ENCODE results near the gene B3GNT3.

The B3GNT3 gene

DNA sequence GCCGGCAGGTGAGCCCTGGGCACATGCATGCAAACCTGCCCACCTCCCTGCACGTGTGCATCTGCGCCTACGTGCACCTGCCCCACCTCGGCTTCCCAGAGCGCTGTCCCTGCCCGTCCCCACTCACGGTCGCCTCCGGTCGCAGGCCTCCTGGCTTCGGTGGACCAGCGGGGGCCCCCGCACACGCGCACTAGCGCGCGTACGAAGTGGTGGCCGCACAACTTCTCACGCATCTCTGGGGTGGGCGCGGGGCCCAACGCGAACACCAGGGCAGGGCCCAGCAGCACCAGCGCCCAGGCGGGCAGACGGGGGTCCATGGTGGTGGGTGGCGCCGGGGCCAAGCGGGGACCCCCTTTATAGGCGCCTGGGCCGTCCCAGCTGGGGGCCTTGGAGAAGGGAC is 26.3 kb downstream of the B3GNT3 start, which contains the start of gene INSL3:
Gene INSL3 (minus strand): TSS at position 330 of the 400 bp plus-strand sequence. CDS start 13 bp downstream, at position 317.
- Histone ChIP-seq H3K9me3 (ENCODE audit: insufficient read depth, low read length, severe bottlenecking) (no peaks in the 10 kb centered on the region), H3K27me3 (ENCODE audit: insufficient read depth, low read length, poor library complexity) (no peaks in the 10 kb centered on the region), H3K79me2 (ENCODE audit: insufficient read depth, low read length) (no peaks in the 10 kb centered on the region), H3K4me2 (ENCODE audit: insufficient read depth, low read length) (no peak within 1 kb of the TSS), H3K4me3 (ENCODE audit: low read depth in 1 of 2, low read length in 2 of 2) (no peak within 1 kb of the TSS), H2AFZ (ENCODE audit: low read depth, low read length) (no peak within 1 kb of the TSS), H3K36me3 (ENCODE audit: insufficient read depth, low read length) (no peaks in the 10 kb centered on the region), H3K9ac (ENCODE audit: low read depth, low read length) (no peak within 1 kb of the TSS), H3K4me1 (ENCODE audit: insufficient read depth, low read length) (no peaks in the 10 kb centered on the region), H3K27ac (ENCODE audit: low read length) (no peak within 1 kb of the TSS), H4K20me1 (ENCODE audit: insufficient read depth, low read length) (no peaks in the 10 kb centered on the region)
- no peak for TF ChIP-seq CTCF (IDR thresholded peaks at IDR 0.05; ENCODE audit: borderline replicate concordance, extremely low read depth, low read length, poor library complexity, severe bottlenecking)
- TF ChIP-seq EZH2 (IDR thresholded peaks at IDR 0.05; ENCODE audit: borderline replicate concordance, low read depth, low read length, severe bottlenecking), result no peak
- ATAC-seq (ENCODE audit: insufficient read depth, low read depth) (no peak), DNase-seq (no peak)

DNA sequence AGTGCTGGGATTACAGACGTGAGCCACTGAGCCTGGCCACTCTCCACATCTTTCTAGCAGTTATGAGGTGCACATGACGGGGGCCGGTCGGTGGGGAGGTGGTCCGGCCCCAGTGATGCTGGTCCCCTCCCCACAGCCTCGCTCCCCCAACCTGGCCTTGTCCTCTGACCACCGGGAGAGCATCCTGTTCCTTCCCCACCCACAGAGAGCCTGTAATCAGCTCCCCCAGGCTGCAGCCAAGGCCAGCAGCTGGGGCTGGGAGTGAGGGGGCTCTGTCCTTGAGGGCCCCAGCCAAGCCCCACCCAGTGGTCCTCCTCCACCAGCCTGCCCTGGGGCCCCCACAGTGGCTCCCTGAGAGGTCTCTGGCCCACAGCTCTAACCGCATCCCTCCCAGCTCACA is 29.4 kb downstream of the B3GNT3 start:
- Histone ChIP-seq H3K4me1 (ENCODE audit: insufficient read depth, low read length) (no peaks in the 10 kb centered on the region), H3K27me3 (ENCODE audit: insufficient read depth, low read length, poor library complexity) (no peaks in the 10 kb centered on the region), H3K9me3 (ENCODE audit: insufficient read depth, low read length, severe bottlenecking) (no peaks in the 10 kb centered on the region), H3K79me2 (ENCODE audit: insufficient read depth, low read length) (no peaks in the 10 kb centered on the region), H3K36me3 (ENCODE audit: insufficient read depth, low read length) (no peaks in the 10 kb centered on the region), H3K27ac (ENCODE audit: low read length) (no peak overlapping the region), H3K4me2 (ENCODE audit: insufficient read depth, low read length) (no peak overlapping the region), H3K9ac (ENCODE audit: low read depth, low read length) (no peak overlapping the region), H3K4me3 (ENCODE audit: low read depth in 1 of 2, low read length in 2 of 2) (no peak overlapping the region), H4K20me1 (ENCODE audit: insufficient read depth, low read length) (no peaks in the 10 kb centered on the region), H2AFZ (ENCODE audit: low read depth, low read length) (no peak overlapping the region)
- TF ChIP-seq CTCF (IDR thresholded peaks at IDR 0.05; ENCODE audit: borderline replicate concordance, extremely low read depth, low read length, poor library complexity, severe bottlenecking) (no peak), EZH2 (IDR thresholded peaks at IDR 0.05; ENCODE audit: borderline replicate concordance, low read depth, low read length, severe bottlenecking) (no peak)
- ATAC-seq (ENCODE audit: insufficient read depth, low read depth) (no peak), DNase-seq (no peak)

- no peak for TF ChIP-seq CTCF (IDR thresholded peaks at IDR 0.05; ENCODE audit: borderline replicate concordance, extremely low read depth, low read length, poor library complexity, severe bottlenecking)
- no peak for TF ChIP-seq EZH2 (IDR thresholded peaks at IDR 0.05; ENCODE audit: borderline replicate concordance, low read depth, low read length, severe bottlenecking)
- Histone ChIP-seq H3K79me2 (ENCODE audit: insufficient read depth, low read length) (no peaks in the 10 kb centered on the region), H3K36me3 (ENCODE audit: insufficient read depth, low read length) (0 out of 2 replicates have a peak, but pooled peaks cover 2% of the 10 kb centered on the region), H2AFZ (ENCODE audit: low read depth, low read length) (no peak overlapping the region), H4K20me1 (ENCODE audit: insufficient read depth, low read length) (no peaks in the 10 kb centered on the region), H3K4me1 (ENCODE audit: insufficient read depth, low read length) (no peaks in the 10 kb centered on the region), H3K27me3 (ENCODE audit: insufficient read depth, low read length, poor library complexity) (no peaks in the 10 kb centered on the region), H3K4me2 (ENCODE audit: insufficient read depth, low read length) (no peak overlapping the region), H3K4me3 (ENCODE audit: low read depth in 1 of 2, low read length in 2 of 2) (no peak overlapping the region), H3K9me3 (ENCODE audit: insufficient read depth, low read length, severe bottlenecking) (no peaks in the 10 kb centered on the region), H3K9ac (ENCODE audit: low read depth, low read length) (no peak overlapping the region), H3K27ac (ENCODE audit: low read length) (no peak overlapping the region)
- DNase-seq, result no peak
- no peak for ATAC-seq (ENCODE audit: insufficient read depth, low read depth)
Observed at GRCh38 chr19:17826508-17827056, 31.6 kb downstream of the B3GNT3 start.
